ENCODE data around the gene ZNF394. TPM values are rescaled to one million over a fixed set of nuclear protein-coding genes. Genes with fewer than 3 reads are reported as not detected.

The ZNF394 gene
- total RNA-seq, 2 experiments from 2014 or later: 25.9 to 28.0 TPM

DNA sequence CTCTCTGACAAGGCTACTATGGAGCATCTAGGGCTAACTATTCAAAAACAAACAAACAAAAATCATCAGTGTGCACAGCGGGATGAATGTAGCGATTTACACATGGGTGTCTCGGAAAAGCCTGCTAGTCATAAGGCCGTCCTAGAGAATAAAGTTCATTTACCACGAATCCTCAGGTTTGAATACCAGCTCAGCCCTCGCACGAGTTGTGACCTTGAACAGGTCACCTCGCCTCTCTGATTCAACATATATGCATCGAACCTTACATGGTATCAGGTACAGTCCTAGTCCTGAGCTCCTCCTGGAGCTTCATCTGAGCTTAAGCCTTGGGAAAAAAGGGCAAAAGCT, 34.7 kb downstream of the ZNF394 start:
- H3K4me3 Mint-ChIP-seq: peak overlapping the region; percentile 97
- ChIA-PET POLR2A (interaction anchor here (0.7 to 1.8 kb wide), 15 partner anchors 10 to 646 kb away, joined by 3 to 6 read pairs (median 4); partner anchors contain the start of genes PDAP1, ZKSCAN5 and ZNF394), CTCF (interaction anchor here (1.2 kb wide), 1 partner anchor 34 kb away, joined by 4 read pairs; the partner anchor contains the start of gene ZNF394)
- H3K9me3 Mint-ChIP-seq: no peaks in the 10 kb centered on the region
- intact Hi-C loops (cut with micrococcal nuclease): no loop called here
- TF ChIP-seq, protein P1, sequence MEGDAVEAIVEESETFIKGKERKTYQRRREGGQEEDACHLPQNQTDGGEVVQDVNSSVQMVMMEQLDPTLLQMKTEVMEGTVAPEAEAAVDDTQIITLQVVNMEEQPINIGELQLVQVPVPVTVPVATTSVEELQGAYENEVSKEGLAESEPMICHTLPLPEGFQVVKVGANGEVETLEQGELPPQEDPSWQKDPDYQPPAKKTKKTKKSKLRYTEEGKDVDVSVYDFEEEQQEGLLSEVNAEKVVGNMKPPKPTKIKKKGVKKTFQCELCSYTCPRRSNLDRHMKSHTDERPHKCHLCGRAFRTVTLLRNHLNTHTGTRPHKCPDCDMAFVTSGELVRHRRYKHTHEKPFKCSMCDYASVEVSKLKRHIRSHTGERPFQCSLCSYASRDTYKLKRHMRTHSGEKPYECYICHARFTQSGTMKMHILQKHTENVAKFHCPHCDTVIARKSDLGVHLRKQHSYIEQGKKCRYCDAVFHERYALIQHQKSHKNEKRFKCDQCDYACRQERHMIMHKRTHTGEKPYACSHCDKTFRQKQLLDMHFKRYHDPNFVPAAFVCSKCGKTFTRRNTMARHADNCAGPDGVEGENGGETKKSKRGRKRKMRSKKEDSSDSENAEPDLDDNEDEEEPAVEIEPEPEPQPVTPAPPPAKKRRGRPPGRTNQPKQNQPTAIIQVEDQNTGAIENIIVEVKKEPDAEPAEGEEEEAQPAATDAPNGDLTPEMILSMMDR (IDR thresholded peaks at IDR 0.05): no peak
- H3K4me1 Mint-ChIP-seq (ENCODE audit: low read depth): peaks cover 31% of the 10 kb centered on the region
- peak; percentile 2 for ATAC-seq
- no peaks in the 10 kb centered on the region for H3K27me3 Mint-ChIP-seq
- H3K27ac Mint-ChIP-seq: peak overlapping the region; percentile 92
- H3K36me3 Mint-ChIP-seq (ENCODE audit: low read depth): peaks cover 28% of the 10 kb centered on the region
- no peak for DNase-seq

DNA sequence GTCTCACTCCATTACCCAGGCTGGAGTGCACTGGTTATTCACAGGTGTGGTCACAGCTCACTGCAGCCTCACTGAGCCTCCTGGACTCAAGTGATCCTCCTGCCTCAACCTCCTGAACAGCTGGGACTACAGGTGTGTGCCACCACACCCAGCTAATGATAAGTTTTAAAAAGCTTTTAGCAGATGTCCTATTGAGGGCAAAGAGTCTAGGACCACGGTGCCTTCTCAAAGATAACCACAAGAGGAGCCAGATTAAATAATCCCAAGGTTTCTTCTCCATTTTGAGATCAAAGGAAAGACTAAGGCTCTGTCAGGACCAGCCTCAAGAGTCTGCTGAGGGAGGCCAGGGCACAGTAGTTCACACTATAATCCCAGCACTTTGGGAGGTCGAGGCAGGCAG, 38.9 kb downstream of the ZNF394 start:
- DNase-seq (no peak), ATAC-seq (no peak)
- no peaks in the 10 kb centered on the region for H3K9me3 Mint-ChIP-seq
- TF ChIP-seq, protein P1 (IDR thresholded peaks at IDR 0.05): peak; percentile 28
- no peak overlapping the region for H3K4me3 Mint-ChIP-seq
- no peak overlapping the region for H3K27ac Mint-ChIP-seq
- H3K36me3 Mint-ChIP-seq (ENCODE audit: low read depth): peaks cover 46% of the 10 kb centered on the region
- H3K4me1 Mint-ChIP-seq (ENCODE audit: low read depth): peaks cover 32% of the 10 kb centered on the region
- ChIA-PET CTCF (interaction anchor here (1.5 kb wide), 1 partner anchor 41 kb away, joined by 4 read pairs; no protein-coding TSS in a partner anchor), POLR2A (no interaction called here)
- H3K27me3 Mint-ChIP-seq: no peaks in the 10 kb centered on the region
- intact Hi-C loops (cut with micrococcal nuclease): no loop called here

DNA sequence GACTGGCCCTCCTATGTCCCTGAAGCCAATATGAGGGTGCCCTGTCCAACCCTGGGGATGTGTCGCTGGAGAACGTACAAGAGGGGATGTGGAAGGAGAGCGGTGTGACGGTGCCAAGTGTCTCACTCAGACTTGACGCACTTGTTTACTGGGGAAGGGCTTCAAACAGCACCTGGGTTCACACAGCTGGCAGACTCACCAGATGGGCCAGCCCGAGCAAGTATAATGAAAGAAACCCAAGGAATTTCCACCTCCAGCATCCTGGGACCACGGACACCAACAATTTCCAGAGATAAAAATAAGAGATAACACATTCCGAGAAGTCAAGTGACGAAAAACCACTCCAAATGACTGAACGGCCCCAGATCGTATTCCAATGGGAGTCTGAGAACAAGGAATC, 39.4 kb downstream of the ZNF394 start:
- no peak for ATAC-seq
- no peak overlapping the region for H3K4me3 Mint-ChIP-seq
- H3K27ac Mint-ChIP-seq: peak overlapping the region; percentile 5
- CTCF ChIA-PET: interaction anchor here (1.5 to 2.3 kb wide), 2 partner anchors 17 to 40 kb away, joined by 4 to 7 read pairs; no protein-coding TSS in a partner anchor
- peaks cover 29% of the 10 kb centered on the region for H3K4me1 Mint-ChIP-seq (ENCODE audit: low read depth)
- TF ChIP-seq, protein P1 (IDR thresholded peaks at IDR 0.05): no peak
- no peaks in the 10 kb centered on the region for H3K9me3 Mint-ChIP-seq
- POLR2A ChIA-PET: interaction anchor here (1.3 kb wide), 1 partner anchor 43 kb away, joined by 3 read pairs; the partner anchor contains the start of gene ZKSCAN5
- intact Hi-C loops (cut with micrococcal nuclease): no loop called here
- H3K36me3 Mint-ChIP-seq (ENCODE audit: low read depth): peaks cover 43% of the 10 kb centered on the region
- no peaks in the 10 kb centered on the region for H3K27me3 Mint-ChIP-seq
- DNase-seq: no peak

DNA sequence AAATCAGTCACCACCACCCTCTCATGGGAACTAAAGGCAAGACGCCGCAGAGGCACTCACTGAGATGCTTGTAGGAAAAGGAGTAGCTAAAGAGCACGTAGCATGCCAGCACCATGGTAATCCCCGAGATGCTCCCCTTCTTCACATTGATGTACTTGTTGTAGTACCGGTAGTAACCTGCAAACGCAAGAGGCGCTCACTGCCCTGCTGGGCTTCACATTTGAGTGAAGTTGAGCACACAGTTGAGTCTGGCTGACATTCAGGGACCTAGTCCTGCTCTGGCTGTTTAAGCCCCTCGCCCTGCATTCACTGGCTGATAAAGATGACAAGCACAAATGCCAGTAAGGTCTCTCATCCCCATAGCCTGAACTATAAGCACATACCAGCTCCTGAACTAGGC, 41.0 kb downstream of the ZNF394 start:
- ATAC-seq (peak; percentile 81), DNase-seq (peak; percentile 62)
- H3K27me3 Mint-ChIP-seq: no peaks in the 10 kb centered on the region
- no peaks in the 10 kb centered on the region for H3K9me3 Mint-ChIP-seq
- H3K4me1 Mint-ChIP-seq (ENCODE audit: low read depth): peaks cover 23% of the 10 kb centered on the region
- peak overlapping the region; percentile 12 for H3K27ac Mint-ChIP-seq
- no peak overlapping the region for H3K4me3 Mint-ChIP-seq
- ChIA-PET CTCF (interaction anchor here (1.0 to 2.3 kb wide), 2 partner anchors 16 to 45 kb away, joined by 3 to 7 read pairs; partner anchors contain the start of gene ZKSCAN5), POLR2A (interaction anchor here (0.8 kb wide), 1 partner anchor 9 kb away, joined by 3 read pairs; no protein-coding TSS in a partner anchor)
- TF ChIP-seq, protein P1 (IDR thresholded peaks at IDR 0.05): peak; percentile 48
- intact Hi-C loops (cut with micrococcal nuclease): no loop called here
- H3K36me3 Mint-ChIP-seq (ENCODE audit: low read depth): peaks cover 42% of the 10 kb centered on the region

DNA sequence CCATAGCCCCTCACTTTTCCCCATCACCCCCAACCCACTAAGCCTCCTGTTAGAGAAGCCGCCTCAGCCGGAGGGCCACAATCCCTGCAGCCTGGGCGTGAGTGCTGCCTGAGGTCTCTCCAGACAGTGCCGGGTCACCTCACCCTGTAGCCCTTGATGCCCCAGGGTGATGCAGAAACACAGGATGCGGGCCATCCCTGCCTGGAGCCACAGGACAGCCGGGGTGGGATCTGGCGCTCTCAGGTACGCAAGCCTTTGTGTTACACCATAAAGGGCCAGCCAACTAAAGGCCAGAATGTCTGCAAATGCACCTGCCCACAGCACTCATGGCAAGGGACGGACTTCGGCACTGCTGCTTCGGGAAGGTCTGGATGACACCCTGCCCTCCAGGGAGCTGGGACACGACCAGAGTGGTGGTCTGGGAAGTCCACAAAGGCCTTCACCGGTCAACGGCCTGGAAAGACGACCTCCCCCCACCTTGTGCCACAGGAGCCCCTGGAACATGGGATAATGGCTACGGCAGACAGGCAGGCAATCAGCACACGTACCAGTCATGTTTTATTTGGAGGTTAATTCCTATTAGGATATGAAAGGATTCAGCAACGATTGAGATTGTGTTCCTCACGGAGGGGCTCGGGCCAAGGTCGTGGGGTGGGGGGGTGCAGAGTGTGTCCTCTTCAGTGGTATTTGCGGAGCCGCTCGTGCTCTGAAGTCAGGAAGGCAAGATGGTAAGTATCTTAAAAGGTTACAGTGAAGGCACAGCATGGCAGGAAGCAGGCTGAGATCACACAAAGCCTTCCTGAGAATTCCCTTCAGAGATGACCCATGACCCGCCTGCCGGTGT, 42.2 kb downstream of the ZNF394 start:
- POLR2A ChIA-PET: interaction anchor here (1.8 kb wide), 1 partner anchor 14 kb away, joined by 8 read pairs; no protein-coding TSS in a partner anchor
- H3K9me3 Mint-ChIP-seq: no peaks in the 10 kb centered on the region
- ATAC-seq: no peak
- peak overlapping the region; percentile 46 for H3K27ac Mint-ChIP-seq
- no peak overlapping the region for H3K4me3 Mint-ChIP-seq
- DNase-seq: no peak
- CTCF ChIA-PET: interaction anchor here (1.0 kb wide), 1 partner anchor 46 kb away, joined by 3 read pairs; the partner anchor contains the start of gene ZKSCAN5
- TF ChIP-seq, protein P1 (IDR thresholded peaks at IDR 0.05): no peak
- intact Hi-C loops (cut with micrococcal nuclease): no loop called here
- peaks cover 38% of the 10 kb centered on the region for H3K36me3 Mint-ChIP-seq (ENCODE audit: low read depth)
- peaks cover 17% of the 10 kb centered on the region for H3K4me1 Mint-ChIP-seq (ENCODE audit: low read depth)
- no peaks in the 10 kb centered on the region for H3K27me3 Mint-ChIP-seq
